GM18858 (cell line): ENCODE measurements around the gene CCDC178.
"Not testable (repeated sequence)": the region's sequence is repeated elsewhere in the genome, so short reads cannot be mapped to it uniquely, and the experiment has no call there.

Source experiments
- ATAC-seq: cut with Tn5 transposase; IDR thresholded peaks from one replicate; pipeline ENCODE4 v1.9.1; 2021; ENCODE audit not compliant: unreplicated experiment

CCDC178 gene

DNA sequence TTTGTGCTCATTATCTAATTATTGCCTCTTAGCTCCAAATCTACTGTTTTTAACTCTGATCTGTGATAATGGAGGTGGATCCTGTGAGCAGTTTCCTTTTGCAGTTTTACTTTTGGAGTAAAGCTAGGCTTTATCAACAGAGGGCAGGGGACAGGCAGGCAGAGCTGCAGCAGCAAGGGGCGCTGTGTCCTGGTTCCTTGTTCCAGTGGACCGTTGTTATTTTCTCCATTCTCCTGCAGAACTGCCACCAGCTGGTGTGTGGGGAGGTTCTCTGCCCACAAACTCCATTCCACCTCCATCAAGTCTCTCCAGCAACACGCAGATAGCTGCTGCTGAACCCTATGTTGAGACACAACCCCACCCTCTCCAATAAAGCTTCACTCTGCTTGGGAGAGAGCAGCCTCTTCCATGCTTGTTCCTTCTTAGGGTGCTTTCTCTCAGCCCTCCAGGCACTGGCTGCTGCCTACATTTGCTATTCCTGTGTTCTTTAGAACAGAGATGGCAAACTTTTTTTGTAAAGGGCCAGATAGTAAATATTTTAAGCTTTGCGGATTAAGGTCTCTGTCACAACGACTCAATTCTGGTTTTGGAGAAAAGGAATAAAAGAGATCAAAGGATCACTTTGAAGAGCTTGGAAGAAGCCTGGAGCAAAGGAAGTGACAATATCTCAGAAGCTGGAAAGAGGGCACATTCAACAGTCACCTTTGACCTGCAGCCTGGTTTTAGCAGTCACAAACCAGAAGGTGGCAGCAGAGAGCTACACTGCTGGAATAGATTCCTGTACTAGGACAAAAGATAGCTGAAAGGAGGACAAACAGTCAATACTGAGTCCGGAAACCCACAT is 208.8 kb downstream of the CCDC178 start:
- ATAC-seq, result peak; percentile 91

DNA sequence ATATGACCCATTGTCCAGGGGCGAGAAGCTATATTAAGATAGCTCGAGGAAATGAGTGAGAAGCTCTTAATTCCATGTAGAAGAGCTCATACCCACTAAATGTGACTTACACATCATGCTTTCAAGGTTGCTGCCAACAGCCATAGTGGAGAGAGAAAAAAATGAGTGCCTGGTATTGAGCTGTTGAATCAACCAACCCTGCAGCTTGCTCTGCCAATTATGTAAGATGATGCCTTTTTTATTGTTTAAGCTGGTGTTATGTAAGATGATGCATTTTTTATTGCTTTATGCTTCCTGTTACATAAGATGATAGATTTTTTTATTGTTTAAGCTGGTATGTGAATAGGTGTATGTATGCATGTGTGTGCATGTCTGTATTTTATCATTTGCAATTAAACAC is 228.2 kb downstream of the CCDC178 start:
- no peak for ATAC-seq

DNA sequence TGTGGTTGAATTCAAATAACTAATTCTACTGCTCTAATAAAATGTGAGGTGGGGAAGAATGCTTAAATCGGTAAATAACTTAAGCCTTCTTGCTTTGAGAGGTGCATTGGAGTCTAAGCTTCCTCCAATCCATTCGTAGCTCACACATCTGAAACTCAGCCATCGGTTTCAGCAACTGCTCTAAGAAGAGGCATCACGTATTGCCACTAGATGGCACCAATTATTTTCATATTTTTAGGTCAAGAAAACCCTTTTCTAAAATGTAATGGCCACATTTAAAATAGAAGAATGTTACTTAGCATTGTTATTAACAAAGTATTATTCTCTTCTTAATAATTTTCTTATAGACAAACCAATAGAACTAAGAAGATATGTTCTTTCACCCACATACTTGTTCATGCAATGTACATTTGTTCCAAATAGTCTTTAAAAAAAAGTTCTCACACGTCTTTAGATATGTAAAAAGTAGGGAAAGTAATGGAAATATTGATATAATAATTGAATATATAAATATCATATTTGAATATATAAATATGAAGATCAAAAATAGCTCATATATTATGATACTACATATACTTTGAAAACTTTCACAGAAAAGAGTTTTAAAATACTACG is 229.8 kb downstream of the CCDC178 start:
- peak; percentile 51 for ATAC-seq

DNA sequence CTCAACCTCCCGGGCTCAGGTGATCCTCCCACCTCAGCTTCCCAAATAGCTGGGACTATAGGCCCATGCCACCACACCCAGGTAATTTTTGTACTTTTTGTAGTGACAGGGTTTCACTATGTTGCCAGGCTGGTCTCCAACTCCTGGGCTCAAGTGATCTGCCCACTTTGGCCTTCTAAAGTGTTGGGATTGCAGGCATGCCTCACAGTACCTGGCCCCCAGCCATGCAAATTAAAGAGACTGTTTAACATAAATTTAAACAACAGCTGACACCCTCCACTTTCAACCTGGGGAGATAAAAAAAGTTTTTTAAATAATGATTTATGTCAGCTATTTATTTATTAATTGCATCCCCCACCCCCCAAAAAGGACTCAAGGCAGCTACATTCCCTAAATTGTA is 234.7 kb downstream of the CCDC178 start:
- ATAC-seq, result no peak

DNA sequence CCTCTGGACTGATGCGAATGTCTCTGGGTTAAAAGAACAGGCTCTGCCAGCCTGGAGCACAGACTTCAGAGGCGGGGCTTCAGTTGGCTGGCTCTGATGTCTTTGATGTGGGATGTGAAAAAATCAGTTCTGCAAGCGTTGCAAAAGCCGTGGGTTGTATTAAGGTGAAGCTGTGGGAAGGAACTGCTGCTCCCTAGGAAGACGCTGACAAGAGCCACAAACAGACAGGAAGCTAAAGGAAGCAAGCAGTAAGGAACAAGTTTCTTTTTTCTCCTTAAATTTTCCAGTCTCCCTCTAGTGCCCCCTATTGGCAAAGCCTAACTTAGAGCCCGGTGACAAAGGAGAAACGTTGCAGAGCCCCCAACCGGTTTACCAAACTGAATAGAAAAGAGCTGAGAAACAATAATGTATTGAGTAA is 239.0 kb downstream of the CCDC178 start:
- ATAC-seq, result no peak

DNA sequence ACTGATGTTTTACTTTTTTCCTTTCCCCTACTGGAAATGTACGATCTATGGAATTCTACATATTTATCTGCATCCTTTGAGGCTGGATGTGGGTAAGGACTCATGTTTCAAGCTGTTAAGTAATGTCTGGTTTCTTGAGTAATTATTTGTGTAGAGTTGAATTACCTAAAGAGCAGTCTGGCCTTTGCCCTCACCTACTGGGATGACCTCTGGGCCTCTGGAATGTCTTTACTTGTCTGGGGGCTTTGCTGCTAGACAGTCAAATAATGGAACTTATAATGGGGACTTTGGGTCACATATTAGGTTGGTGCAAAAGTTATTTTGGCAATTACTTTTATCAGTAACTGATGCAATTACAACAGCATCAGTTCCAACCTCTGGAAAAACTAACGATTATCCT is 244.7 kb downstream of the CCDC178 start:
- no peak for ATAC-seq

DNA sequence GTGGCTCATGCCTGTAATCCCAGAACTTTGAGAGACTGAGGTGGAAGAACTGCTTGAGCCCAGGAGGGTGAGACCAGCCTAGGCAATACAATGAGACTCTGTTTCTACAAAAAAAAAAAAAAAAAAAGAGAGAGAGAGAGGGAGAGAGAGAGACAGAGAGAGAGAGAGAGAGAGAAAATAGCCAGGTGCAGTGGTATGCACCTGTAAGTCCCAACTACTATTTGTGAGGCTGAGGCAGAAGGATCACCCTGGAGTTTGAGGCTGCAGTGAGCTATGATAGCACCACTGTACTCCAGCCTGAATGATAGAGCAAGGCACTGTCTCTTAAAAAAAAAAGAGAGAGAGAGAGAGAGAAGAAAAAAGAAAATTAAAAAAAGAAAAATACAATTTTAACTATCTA is 245.7 kb downstream of the CCDC178 start:
- ATAC-seq, result no peak

DNA sequence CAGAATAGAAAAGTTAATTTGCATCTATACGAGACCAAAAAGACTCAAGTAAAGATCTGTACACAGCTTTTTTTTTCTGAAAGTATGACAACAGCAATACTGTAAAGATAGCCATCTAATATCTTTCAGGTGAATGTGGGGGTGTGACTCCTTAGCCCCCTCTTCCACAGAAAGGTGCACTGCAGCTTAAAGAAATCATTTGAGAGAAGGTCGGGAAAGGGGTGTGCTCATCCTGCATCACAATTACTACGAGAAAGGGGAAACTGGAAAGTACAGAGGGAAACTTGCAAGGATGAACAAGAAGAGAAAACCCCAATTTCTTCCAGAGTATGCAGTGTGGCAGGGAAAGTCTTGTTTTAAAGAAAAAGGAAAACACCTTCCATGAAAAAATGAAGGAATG is 255.6 kb downstream of the CCDC178 start:
- ATAC-seq, result no peak

DNA sequence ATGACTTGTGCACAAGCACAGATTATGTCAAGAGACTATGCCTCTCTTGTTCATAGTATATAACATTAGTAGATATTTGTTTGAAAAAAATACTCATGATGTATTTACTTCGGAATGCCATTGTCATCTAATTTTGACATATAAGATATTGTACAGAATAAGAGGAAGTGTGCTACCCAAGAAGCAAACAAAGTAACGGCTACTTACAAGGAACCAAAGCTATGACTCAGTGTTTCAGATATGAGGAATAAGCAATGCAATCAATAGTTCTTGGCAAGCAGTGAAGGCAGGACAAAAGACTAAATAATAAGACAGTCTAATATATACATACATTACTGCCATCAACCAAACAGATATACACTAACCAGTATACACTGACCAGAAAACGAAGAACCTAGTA is 256.3 kb downstream of the CCDC178 start:
- ATAC-seq, result no peak

DNA sequence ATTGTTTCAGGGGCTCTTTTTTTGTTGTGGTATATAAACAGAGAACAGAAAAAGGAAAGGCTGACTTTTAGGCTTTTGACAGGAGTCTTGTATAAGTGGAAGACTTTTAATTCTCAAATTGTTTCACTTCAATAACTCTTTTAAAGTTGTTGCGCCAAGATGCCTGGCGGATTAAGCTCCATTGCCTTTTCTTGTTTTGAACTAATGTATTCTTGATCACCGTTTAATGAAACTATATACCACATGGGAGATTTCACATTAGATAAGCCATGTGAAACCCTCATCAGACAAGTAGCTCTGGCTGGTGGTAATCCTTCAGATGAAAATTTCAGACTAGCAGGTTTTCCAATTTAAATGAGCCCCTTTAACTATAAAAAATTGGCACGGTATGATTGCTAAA is 257.4 kb downstream of the CCDC178 start:
- no peak for ATAC-seq

DNA sequence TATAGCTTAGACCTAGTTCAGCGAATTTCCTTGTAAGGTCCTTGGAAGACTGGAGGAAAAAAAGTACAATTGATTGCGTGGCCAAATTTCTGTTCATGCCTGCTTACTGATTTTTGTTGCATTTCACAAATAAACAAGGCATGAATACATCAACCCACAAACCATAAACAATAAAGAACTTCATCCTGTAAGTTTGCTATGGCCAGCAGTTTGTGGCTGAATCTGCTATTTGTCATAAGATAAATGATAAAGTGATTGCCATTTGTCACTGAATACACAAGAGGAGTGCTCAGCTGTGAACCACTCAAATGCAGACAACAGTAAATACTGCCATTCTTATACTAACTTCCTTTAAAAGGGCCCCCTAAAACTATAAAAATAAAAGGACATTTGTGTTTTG is 259.5 kb downstream of the CCDC178 start:
- no peak for ATAC-seq

DNA sequence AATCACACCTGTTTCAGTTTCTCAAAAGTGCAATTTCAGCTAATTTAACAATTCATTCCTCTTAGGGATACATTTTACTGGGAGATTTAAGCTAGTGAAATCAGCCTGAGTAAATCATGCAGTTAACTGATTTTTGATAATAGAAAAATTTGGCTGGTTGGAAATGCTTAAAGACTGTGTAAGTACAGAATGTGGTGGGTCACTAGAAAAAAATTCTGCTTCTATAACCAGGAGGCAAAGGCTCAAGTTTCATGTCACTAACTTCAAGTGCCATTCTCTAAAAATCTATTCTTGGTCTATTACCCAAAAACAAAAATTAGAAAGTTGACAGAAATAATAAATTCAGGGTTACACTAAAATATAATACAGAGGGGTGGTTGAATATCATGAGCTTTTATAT is 271.3 kb downstream of the CCDC178 start:
- no peak for ATAC-seq

DNA sequence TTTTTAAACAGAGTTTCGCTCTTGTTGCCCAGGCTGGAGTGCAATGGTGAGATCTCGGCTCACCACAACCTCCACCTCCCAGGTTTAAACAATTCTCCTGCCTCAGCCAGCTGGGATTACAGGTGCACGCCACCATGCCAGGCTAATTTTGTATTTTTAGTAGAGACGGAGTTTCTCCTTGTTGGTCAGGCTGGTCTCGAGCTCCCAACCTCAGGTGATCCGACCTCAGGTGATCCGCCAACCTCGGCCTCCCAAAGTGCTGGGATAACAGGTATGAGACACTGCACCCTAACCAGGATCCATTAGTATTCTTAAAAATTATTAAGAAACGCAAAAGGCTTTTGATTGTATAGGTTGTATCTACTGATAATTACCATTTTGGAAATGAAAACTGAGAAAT is 276.4 kb downstream of the CCDC178 start:
- ATAC-seq, result not testable (repeated sequence)

DNA sequence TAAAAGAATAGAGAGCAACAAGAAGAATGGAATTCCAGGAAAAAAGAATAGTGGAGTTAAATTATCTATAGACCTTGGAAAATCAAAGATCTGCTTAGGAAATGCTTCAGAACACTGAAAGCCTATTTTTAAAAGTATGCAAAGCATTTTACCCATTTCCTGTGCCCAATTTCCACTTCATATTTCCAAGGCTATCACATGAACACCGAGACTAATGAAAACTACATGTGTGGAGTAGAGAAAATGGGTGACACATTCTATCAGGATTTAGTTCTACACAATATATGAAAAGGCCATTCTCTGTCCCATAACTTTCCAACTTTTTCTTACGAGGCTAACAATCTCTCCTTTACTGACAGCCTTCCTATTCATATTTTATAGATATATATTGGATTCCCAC is 279.4 kb downstream of the CCDC178 start:
- no peak for ATAC-seq

DNA sequence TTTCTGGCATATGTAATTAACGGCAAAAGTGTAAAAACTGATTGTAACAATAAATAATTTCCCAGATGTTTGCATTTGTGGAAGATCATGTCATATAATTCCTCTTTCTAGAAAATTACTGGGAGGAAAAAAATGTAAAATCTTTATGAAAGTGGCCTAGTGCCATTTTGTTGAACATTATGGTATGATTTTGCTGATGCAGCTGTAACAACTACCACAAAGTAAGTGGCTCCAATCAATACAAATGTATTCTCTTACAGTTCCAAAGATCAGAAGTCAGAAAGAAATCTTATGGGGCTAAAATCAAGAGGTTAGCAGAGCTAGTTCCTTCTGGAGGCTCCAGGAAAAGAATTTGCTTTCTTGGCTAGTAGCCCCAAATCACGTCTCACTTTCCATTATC is 281.4 kb downstream of the CCDC178 start:
- ATAC-seq, result no peak

DNA sequence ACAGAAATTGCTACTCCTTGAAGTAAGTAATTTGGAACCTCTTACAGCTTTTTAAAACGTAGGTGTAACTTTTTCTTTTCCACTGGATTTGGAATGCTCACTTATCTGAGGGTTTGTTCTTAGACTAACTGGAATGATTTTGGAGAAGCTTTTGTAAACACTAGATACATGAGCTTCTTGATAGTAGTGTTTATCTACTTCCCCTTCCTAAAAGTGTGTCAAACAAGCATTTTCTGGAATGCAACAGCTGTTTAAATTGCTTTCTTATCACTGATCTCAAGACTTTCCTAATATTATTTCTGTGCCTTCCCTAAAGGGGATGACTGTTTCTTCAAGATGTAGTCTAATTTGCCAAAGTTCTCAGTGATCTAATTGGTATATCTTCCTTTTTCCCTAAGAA is 282.6 kb downstream of the CCDC178 start:
- no peak for ATAC-seq

DNA sequence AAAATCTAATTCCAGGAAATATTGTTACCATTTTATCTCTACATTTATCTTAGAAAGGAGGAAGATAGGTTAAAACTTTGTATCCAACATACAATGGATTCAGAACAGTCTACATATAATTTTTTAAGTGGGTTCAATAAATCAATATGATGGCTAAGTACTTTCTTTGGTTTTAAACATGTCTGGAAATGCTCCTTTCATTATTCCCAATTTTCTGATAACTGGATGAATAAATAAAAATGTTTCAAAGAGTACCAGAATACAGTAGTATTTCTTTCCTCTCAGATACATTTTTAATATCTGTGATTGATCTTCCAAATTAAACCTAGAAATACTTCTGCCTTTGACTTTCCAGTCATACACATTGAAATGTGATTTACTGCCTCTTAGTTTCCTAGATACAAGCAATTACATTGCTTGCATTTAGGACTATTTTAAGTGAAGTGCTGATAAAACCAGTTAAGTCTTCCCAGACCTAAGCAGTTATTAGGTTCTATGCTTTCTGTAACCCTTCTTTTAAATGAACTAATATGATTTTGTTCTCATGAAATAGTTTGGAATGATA is 283.5 kb downstream of the CCDC178 start:
- ATAC-seq, result no peak

DNA sequence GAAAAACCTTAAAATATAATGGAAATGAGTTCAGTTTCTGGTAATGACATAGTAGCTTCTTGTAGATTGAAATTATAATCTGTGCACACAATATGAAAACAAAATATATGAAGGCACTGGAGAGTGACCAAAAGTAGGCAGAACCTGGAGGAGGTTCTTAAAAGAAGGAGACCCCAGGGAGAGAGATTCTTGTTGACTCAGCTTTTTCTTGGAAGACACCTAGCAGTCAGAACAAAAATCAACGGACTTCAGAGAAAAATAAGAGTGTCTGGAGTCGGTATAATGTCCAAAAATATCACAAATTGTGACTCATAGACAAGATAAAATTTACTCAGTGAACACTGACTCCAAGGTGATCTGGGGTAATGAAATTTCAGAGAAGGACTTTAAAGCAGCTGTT is 286.5 kb downstream of the CCDC178 start:
- no peak for ATAC-seq

DNA sequence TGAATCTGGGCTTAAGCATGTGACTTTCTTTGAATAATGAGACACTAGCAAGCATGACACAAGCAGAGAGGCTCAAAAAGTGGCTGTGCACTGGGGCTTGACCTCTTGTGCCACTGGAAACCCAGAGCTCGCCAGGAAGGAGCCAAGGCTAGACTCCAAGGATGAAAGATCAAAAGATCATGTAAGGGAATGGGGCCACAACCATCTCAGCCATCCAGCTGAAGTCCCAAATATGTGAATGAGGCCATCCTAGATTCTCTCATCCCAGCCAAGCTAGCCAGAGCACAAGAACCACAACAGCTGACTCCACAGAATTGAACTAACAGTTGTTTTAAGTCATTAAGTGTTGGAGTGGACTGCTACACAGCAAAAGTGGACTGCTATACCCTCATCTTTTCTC is 288.1 kb downstream of the CCDC178 start:
- no peak for ATAC-seq

DNA sequence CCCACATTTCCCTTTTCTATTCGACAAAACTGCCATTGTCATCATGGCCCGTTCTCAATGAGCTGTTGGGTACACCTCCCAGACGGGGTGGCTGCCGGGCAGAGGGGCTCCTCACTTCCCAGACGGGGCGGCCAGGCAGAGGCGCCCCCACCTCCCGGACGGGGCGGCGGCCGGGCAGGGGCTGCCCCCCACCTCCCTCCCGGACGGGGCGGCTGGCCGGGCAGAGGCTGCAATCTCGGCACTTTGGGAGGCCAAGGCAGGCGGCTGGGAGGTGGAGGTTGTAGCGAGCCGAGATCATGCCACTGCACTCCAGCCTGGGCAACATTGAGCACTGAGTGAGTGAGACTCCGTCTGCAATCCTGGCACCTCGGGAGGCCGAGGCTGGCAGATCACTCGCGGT is 292.7 kb downstream of the CCDC178 start:
- not testable (repeated sequence) for ATAC-seq

DNA sequence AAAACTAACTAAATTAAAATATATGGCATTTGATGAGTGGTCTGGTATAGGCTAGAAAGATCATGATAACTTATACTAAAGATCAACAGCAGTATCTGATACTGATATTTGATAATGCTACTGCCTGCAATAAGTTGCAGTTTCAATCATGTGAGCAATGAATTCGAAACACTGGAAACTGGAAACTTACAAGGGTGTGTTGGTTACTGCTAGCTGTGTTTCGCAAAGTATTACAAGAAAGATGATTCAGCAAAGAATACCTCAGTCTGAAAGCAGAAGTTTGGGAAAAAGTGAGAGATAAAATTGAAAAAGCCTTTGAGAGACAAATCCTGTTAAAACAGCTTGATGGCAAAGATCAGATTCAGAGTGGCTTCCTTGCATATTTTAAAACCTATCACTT is 294.5 kb downstream of the CCDC178 start:
- no peak for ATAC-seq

DNA sequence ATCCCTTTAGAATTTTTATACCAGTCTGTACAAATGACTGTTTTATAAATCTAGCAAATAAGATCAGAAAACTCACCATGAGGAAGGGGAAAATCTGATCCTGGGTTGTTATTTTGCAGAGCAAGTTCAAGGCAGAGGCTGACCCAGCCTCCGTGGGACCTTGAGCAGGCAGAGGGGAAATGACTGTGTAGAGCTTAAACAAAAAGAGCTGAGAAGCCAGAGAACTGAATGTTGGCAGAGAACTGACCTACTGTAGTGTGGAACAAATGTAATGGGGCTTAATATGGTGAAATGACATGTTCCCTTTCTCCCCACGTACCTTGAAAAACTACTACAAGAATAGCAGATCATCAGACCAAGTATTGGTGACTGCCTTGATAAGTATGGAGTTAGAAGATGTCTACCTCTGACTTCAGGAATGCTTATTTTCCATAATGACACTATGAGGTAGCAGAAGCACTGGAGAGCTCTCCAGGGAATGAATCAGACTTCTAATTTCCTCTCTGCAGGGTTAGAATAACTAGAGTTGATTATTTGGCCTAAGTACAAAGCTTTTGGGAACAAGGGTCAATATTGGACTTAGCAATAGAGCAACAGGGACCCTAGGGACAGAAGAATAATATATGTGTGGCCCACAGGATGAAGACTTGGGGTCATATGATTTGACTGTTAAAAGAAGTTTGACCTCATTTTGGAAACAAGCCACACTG is 304.4 kb downstream of the CCDC178 start:
- ATAC-seq, result no peak
